ENCODE results near the gene HDDC3. TPM values are rescaled to one million over a fixed set of nuclear protein-coding genes. Genes with fewer than 3 reads are reported as not detected.

HDDC3 gene
- polyA plus RNA-seq, 1 of the 3 experiments (the other 2 are of a cell fraction): 25.8 TPM

DNA sequence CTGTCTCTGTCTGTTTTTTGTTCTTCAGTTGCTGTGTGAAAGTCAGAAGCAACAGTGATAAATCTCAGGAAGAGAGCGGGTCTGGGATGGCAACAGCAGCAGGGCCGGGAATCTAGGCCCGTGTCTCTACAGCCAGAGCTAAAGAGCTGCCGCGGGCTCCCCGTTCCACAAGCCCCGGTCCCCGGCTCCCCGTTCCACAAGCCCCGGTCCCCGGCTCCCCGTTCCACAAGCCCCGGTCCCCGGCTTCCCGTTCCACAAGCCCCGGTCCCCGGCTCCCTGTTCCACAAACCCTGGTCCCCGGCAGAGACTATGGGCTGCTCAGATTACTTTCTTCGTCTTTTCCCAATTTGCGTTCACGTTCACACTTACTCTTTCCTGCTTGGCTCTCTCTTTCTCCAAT lies 41.9 kb upstream of the HDDC3 start:
- Histone ChIP-seq H3K9ac (no peak overlapping the region), H3K4me2 (no peak overlapping the region), H4K20me1 (ENCODE audit: insufficient read depth) (no peaks in the 10 kb centered on the region), H3K79me2 (ENCODE audit: insufficient read depth) (peaks cover 7% of the 10 kb centered on the region), H2AFZ (ENCODE audit: low read depth) (no peak overlapping the region), H3F3A (replicated peaks; ENCODE audit: insufficient read depth) (no peaks in the 10 kb centered on the region), H3K4me3 (ENCODE audit: low read depth in 2 of 2, low read length in 1 of 2) (no peak overlapping the region), H3K27ac (ENCODE audit: low read depth in 2 of 2, low read length in 1 of 2) (no peak overlapping the region), H3K9me3 (no peaks in the 10 kb centered on the region), H3K36me3 (replicated peaks in 1 of 2; ENCODE audit: control insufficient read depth in 1 of 2, insufficient read depth in 2 of 2, low read length in 1 of 2) (peaks cover 33 to 43% of the 10 kb centered on the region in 2 experiments), H3K9me2 (no peaks in the 10 kb centered on the region), H3K4me1 (ENCODE audit: control insufficient read depth in 1 of 2, insufficient read depth in 2 of 2, low read depth in 1 of 2, low read length in 1 of 2) (no peaks in the 10 kb centered on the region), H3K27me3 (ENCODE audit: insufficient read depth) (no peaks in the 10 kb centered on the region)
- WGBS (ENCODE audit: low lambda C conversion rate): 94% methylated on average over 21 of the region's 21 CpGs
- ChIA-PET CTCF (interaction anchor here (10.6 kb wide), 1 partner anchor 18 kb away, joined by 74 read pairs; the partner anchor contains the start of gene RCCD1), POLR2A (no interaction called here)
- no peak for DNase-seq
- TF ChIP-seq EP300 (IDR thresholded peaks at IDR 0.05; ENCODE audit: borderline replicate concordance in 1 of 2, low read depth in 1 of 2, low read length in 1 of 2): no peak
- no peak for TF ChIP-seq JUND (IDR thresholded peaks at IDR 0.05)
- TF ChIP-seq, protein P1, sequence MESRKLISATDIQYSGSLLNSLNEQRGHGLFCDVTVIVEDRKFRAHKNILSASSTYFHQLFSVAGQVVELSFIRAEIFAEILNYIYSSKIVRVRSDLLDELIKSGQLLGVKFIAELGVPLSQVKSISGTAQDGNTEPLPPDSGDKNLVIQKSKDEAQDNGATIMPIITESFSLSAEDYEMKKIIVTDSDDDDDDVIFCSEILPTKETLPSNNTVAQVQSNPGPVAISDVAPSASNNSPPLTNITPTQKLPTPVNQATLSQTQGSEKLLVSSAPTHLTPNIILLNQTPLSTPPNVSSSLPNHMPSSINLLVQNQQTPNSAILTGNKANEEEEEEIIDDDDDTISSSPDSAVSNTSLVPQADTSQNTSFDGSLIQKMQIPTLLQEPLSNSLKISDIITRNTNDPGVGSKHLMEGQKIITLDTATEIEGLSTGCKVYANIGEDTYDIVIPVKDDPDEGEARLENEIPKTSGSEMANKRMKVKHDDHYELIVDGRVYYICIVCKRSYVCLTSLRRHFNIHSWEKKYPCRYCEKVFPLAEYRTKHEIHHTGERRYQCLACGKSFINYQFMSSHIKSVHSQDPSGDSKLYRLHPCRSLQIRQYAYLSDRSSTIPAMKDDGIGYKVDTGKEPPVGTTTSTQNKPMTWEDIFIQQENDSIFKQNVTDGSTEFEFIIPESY (IDR thresholded peaks at IDR 0.05; ENCODE audit: borderline replicate concordance, low read depth): no peak
- TF ChIP-seq FOSL2 (IDR thresholded peaks at IDR 0.05; ENCODE audit: borderline replicate concordance, low read depth): no peak
- no peak for TF ChIP-seq NRF1 (IDR thresholded peaks at IDR 0.05; ENCODE audit: low read depth, low read length)
- TF ChIP-seq PBX3 (IDR thresholded peaks at IDR 0.05): no peak

DNA sequence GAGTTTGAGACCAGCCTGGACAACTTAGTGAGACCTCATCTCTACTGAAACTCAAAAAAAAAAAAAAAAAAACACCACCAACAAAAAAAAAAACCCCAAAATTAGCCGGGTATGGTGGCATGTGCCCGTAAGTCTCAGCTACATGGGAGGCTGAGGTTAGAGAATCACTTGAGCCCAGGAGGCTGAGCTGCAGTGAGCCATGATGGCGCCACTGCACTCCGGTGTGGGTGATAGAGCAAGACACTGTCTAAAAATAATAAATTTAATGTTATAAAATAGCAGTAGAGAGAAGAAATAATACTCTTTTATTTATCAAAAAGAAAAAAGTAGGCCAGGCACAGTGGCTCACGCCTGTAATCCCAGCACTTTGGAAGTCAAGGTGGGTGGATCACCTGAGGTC lies 39.8 kb upstream of the HDDC3 start:
- DNase-seq: no peak
- no peak for TF ChIP-seq MXI1 (IDR thresholded peaks at IDR 0.05; ENCODE audit: low read depth, low read length)
- TF ChIP-seq FOSL2 (IDR thresholded peaks at IDR 0.05; ENCODE audit: borderline replicate concordance, low read depth): no peak
- no peak for TF ChIP-seq RFX5 (IDR thresholded peaks at IDR 0.05; ENCODE audit: low read length)
- TF ChIP-seq GABPA (IDR thresholded peaks at IDR 0.05; ENCODE audit: low read depth): no peak
- no peak for TF ChIP-seq IRF3 (IDR thresholded peaks at IDR 0.05; ENCODE audit: low read depth, low read length)
- no peak for TF ChIP-seq FOXM1 (IDR thresholded peaks at IDR 0.05; ENCODE audit: low read depth)
- TF ChIP-seq SMC3 (IDR thresholded peaks at IDR 0.05; ENCODE audit: low read depth, low read length): no peak
- TF ChIP-seq JUND (IDR thresholded peaks at IDR 0.05): no peak
- TF ChIP-seq EP300 (IDR thresholded peaks at IDR 0.05; ENCODE audit: borderline replicate concordance in 1 of 2, low read depth in 1 of 2, low read length in 1 of 2): no peak
- no peak for TF ChIP-seq POLR2AphosphoS5 (IDR thresholded peaks at IDR 0.05; ENCODE audit: low read depth, low read length)
- no peak for TF ChIP-seq EZH2phosphoT487 (IDR thresholded peaks at IDR 0.05; ENCODE audit: borderline replicate concordance, low read depth)
- TF ChIP-seq NRF1 (IDR thresholded peaks at IDR 0.05; ENCODE audit: low read depth, low read length): no peak
- TF ChIP-seq RAD21 (IDR thresholded peaks at IDR 0.05; ENCODE audit: low read length): no peak
- TF ChIP-seq GATA2 (CRISPR knock-in tag; IDR thresholded peaks at IDR 0.05): no peak
- no peak for TF ChIP-seq FOXJ3 (CRISPR knock-in tag; IDR thresholded peaks at IDR 0.05)
- TF ChIP-seq MAX (IDR thresholded peaks at IDR 0.05; ENCODE audit: low read depth): no peak
- TF ChIP-seq NFIC (IDR thresholded peaks at IDR 0.05; ENCODE audit: borderline replicate concordance): no peak
- no peak for TF ChIP-seq RCOR1 (IDR thresholded peaks at IDR 0.05; ENCODE audit: low read length)
- TF ChIP-seq, protein P2, sequence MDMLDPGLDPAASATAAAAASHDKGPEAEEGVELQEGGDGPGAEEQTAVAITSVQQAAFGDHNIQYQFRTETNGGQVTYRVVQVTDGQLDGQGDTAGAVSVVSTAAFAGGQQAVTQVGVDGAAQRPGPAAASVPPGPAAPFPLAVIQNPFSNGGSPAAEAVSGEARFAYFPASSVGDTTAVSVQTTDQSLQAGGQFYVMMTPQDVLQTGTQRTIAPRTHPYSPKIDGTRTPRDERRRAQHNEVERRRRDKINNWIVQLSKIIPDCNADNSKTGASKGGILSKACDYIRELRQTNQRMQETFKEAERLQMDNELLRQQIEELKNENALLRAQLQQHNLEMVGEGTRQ (IDR thresholded peaks at IDR 0.05; ENCODE audit: borderline replicate concordance, low read depth, low read length): no peak
- no peak for TF ChIP-seq CHD2 (IDR thresholded peaks at IDR 0.05; ENCODE audit: low read length, partially characterized antibody)
- Histone ChIP-seq H3K9me3 (no peaks in the 10 kb centered on the region), H3K4me2 (no peak overlapping the region), H3K27me3 (ENCODE audit: insufficient read depth) (no peaks in the 10 kb centered on the region), H4K20me1 (ENCODE audit: insufficient read depth) (no peaks in the 10 kb centered on the region), H3K4me3 (ENCODE audit: low read depth in 2 of 2, low read length in 1 of 2) (no peak overlapping the region), H3K9ac (no peak overlapping the region), H2AFZ (ENCODE audit: low read depth) (no peak overlapping the region), H3F3A (replicated peaks; ENCODE audit: insufficient read depth) (peaks cover 2% of the 10 kb centered on the region), H3K9me2 (no peaks in the 10 kb centered on the region), H3K36me3 (replicated peaks in 1 of 2; ENCODE audit: control insufficient read depth in 1 of 2, insufficient read depth in 2 of 2, low read length in 1 of 2) (peaks cover 48 to 50% of the 10 kb centered on the region in 2 experiments), H3K4me1 (ENCODE audit: control insufficient read depth in 1 of 2, insufficient read depth in 2 of 2, low read depth in 1 of 2, low read length in 1 of 2) (no peaks in the 10 kb centered on the region), H3K27ac (ENCODE audit: low read depth in 2 of 2, low read length in 1 of 2) (no peak overlapping the region), H3K79me2 (ENCODE audit: insufficient read depth) (peaks cover 3% of the 10 kb centered on the region)
- WGBS (ENCODE audit: low lambda C conversion rate): 83% methylated on average over 5 of the region's 5 CpGs
- POLR2A ChIA-PET: interaction anchor here (1.1 kb wide), 1 partner anchor 12 kb away, joined by 3 read pairs; no protein-coding TSS in a partner anchor
- CTCF ChIA-PET: interaction anchor here (1.1 to 7.3 kb wide), 3 partner anchors 14 to 61 kb away, joined by 3 to 74 read pairs (median 4); no protein-coding TSS in a partner anchor

Measured in SK-N-SH (cell line).